GM19043 (cell line): ENCODE data around the gene DCTN3.

Source experiments
- ATAC-seq: cut with Tn5 transposase; IDR thresholded peaks from one replicate; pipeline ENCODE4 v1.9.1; 2021; ENCODE audit warnings: low read depth; ENCODE audit not compliant: unreplicated experiment

Gene DCTN3

GRCh38 chr9:34620061-34620994 lies at the start of gene DCTN3:
Gene DCTN3, minus strand, starts transcription at chr9:34620495. Its CDS starts 31 bp downstream, at chr9:34620464.
- ATAC-seq: peak; percentile 99

- peak; percentile 85 for ATAC-seq
These were observed 45.3 kb upstream of the DCTN3 start for GRCh38 chr9:34665381-34666250.

- peak; percentile 20 for ATAC-seq
These were observed 44.7 kb upstream of the DCTN3 start for GRCh38 chr9:34665067-34665380.

GRCh38 chr9:34664281-34665066 lies 44.2 kb upstream of the DCTN3 start:
- no peak for ATAC-seq

- ATAC-seq: no peak
These were observed 43.0 kb upstream of the DCTN3 start for GRCh38 chr9:34663303-34663605.

- ATAC-seq: no peak
These were observed 42.4 kb upstream of the DCTN3 start, which contains the start of gene CCL27 for GRCh38 chr9:34662526-34663302. Gene CCL27, minus strand, starts transcription at chr9:34662657. Its CDS starts 24 bp downstream, at chr9:34662633.

- no peak for ATAC-seq
These were observed 39.4 kb upstream of the DCTN3 start for GRCh38 chr9:34659592-34660253.

GRCh38 chr9:34658461-34658860 lies 38.2 kb upstream of the DCTN3 start:
- ATAC-seq: no peak

- no peak for ATAC-seq
These were observed 36.7 kb upstream of the DCTN3 start for GRCh38 chr9:34656992-34657391.

GRCh38 chr9:34655394-34655793 lies 35.1 kb upstream of the DCTN3 start:
- ATAC-seq: no peak

- ATAC-seq: no peak
These were observed 34.2 kb upstream of the DCTN3 start for GRCh38 chr9:34654323-34655051.

GRCh38 chr9:34653151-34654072 lies 33.1 kb upstream of the DCTN3 start:
- no peak for ATAC-seq

GRCh38 chr9:34652602-34653000 lies 32.3 kb upstream of the DCTN3 start:
- ATAC-seq: no peak

GRCh38 chr9:34651876-34652601 lies 31.7 kb upstream of the DCTN3 start, which contains the start of gene IL11RA:
Gene IL11RA, plus strand, starts transcription at chr9:34652185. Its CDS starts 3,033 bp downstream, at chr9:34655218.
- ATAC-seq: no peak

- no peak for ATAC-seq
These were observed 31.0 kb upstream of the DCTN3 start for GRCh38 chr9:34651321-34651720.

GRCh38 chr9:34650816-34651215 lies 30.5 kb upstream of the DCTN3 start:
- no peak for ATAC-seq

GRCh38 chr9:34648673-34649072 lies 28.4 kb upstream of the DCTN3 start:
- no peak for ATAC-seq
